GM23248 (cell line): ENCODE results near the gene HDGFL2. TPM values are rescaled to one million over a fixed set of nuclear protein-coding genes. Genes with fewer than 3 reads are reported as not detected.

ENCODE experiments used
- DNase-seq: peaks from one replicate; pipeline ENCODE4 v3.0.0-alpha.2; 2015
- H2AFZ ChIP-seq: fragments of 200-600 bp; sonication (generic); 2 replicates; pipeline ENCODE4 v1.6.1; 2016; ENCODE audit warnings: antibody characterized with exemption
- H3F3A ChIP-seq: fragments of 200-600 bp; sonication (generic); 2 replicates; pipeline ENCODE4 v1.6.1; 2016; ENCODE audit warnings: mild to moderate bottlenecking, antibody characterized with exemption, mixed run types; ENCODE audit not compliant: insufficient read depth
- H3K27ac ChIP-seq: fragments of 200-600 bp; sonication (generic); 2 replicates; pipeline ENCODE4 v1.5.1; 2016; ENCODE audit warnings: mild to moderate bottlenecking
- H3K27me3 ChIP-seq: fragments of 200-600 bp; sonication (generic); replicated peaks from 2 replicates; pipeline ENCODE4 v1.6.1; 2016; ENCODE audit warnings: mild to moderate bottlenecking; ENCODE audit not compliant: insufficient read depth
- H3K36me3 ChIP-seq: fragments of 200-600 bp; sonication (generic); 2 replicates; pipeline ENCODE4 v1.6.1; 2016; ENCODE audit warnings: low read depth, mild to moderate bottlenecking
- H3K4me1 ChIP-seq: fragments of 200-600 bp; sonication (generic); 2 replicates; pipeline ENCODE4 v1.6.1; 2016; ENCODE audit warnings: mild to moderate bottlenecking; ENCODE audit not compliant: insufficient read depth
- H3K4me2 ChIP-seq: fragments of 200-600 bp; sonication (generic); one replicate; pipeline ENCODE4 v1.6.1; 2016; ENCODE audit warnings: mild to moderate bottlenecking; ENCODE audit not compliant: unreplicated experiment
- H3K4me3 ChIP-seq: fragments of 200-600 bp; sonication (generic); 2 replicates; pipeline ENCODE4 v1.5.1; 2016; ENCODE audit warnings: mild to moderate bottlenecking
- H3K79me2 ChIP-seq: fragments of 200-600 bp; sonication (generic); 2 replicates; pipeline ENCODE4 v1.6.1; 2016; ENCODE audit warnings: mild to moderate bottlenecking; ENCODE audit not compliant: insufficient read depth
- H3K9ac ChIP-seq: fragments of 200-600 bp; sonication (generic); 2 replicates; pipeline ENCODE4 v1.6.1; 2016; ENCODE audit warnings: mild to moderate bottlenecking
- H3K9me2 ChIP-seq: fragments of 200-600 bp; sonication (generic); 2 replicates; pipeline ENCODE4 v1.6.1; 2016; ENCODE audit warnings: mixed run types, mild to moderate bottlenecking, moderate library complexity; ENCODE audit not compliant: insufficient read depth
- H3K9me3 ChIP-seq: fragments of 200-600 bp; sonication (generic); one replicate; pipeline ENCODE4 v1.6.1; 2017; ENCODE audit warnings: low read depth
- H4K20me1 ChIP-seq: fragments of 200-600 bp; sonication (generic); 2 replicates; pipeline ENCODE4 v1.6.0; 2016; ENCODE audit not compliant: insufficient read depth
- EZH2 ChIP-seq: fragments of 200-600 bp; sonication (generic); IDR thresholded peaks from 2 replicates; pipeline ENCODE4 v1.6.1; 2018; ENCODE audit warnings: antibody characterized with exemption, mild to moderate bottlenecking; ENCODE audit not compliant: insufficient read depth, poor library complexity, severe bottlenecking
- EZH2phosphoT487 ChIP-seq: fragments of 200-600 bp; sonication (generic); IDR thresholded peaks from 2 replicates; pipeline ENCODE4 v1.6.1; 2018; ENCODE audit warnings: antibody characterized with exemption, moderate library complexity, mild to moderate bottlenecking, low read depth; ENCODE audit not compliant: insufficient read depth
- WGBS, 2 experiments: methylation state at CpG; one replicate each; pipeline ENCODE4 v1.1.6; 2015 to 2017; ENCODE audit warnings: low lambda C conversion rate in 2 of 2, low coverage in 1 of 2; ENCODE audit errors: missing lambda C conversion rate in 2 of 2; 5-methylcytosine and 5-hydroxymethylcytosine counted together
- in situ Hi-C: fragments of 300-500 bp; cut with MboI; formaldehyde crosslinking; loops from 2 replicates; pipeline ENCODE4 v1.15.0; 2020
- polyA plus RNA-seq: library from polyadenylated mRNA; unstranded; fragments of >200 nt; fragmentation: Nextera tagmentation; extraction: Ambion mirVana; gene quantifications from 2 replicates; pipeline ENCODE4 v1.2.1, GENCODE V29; 2016
- total RNA-seq: library from RNA; depleted of rRNA; stranded (reverse); fragments of >200 nt; shearing (Covaris generic); gene quantifications from 2 replicates; pipeline ENCODE4 v1.2.3, GENCODE V29; 2014; rRNA removed

HDGFL2 gene
- total RNA-seq = 50.7 and 57.4 TPM in 2 replicates
- polyA plus RNA-seq = 23.0 TPM in 2 replicates

DNA sequence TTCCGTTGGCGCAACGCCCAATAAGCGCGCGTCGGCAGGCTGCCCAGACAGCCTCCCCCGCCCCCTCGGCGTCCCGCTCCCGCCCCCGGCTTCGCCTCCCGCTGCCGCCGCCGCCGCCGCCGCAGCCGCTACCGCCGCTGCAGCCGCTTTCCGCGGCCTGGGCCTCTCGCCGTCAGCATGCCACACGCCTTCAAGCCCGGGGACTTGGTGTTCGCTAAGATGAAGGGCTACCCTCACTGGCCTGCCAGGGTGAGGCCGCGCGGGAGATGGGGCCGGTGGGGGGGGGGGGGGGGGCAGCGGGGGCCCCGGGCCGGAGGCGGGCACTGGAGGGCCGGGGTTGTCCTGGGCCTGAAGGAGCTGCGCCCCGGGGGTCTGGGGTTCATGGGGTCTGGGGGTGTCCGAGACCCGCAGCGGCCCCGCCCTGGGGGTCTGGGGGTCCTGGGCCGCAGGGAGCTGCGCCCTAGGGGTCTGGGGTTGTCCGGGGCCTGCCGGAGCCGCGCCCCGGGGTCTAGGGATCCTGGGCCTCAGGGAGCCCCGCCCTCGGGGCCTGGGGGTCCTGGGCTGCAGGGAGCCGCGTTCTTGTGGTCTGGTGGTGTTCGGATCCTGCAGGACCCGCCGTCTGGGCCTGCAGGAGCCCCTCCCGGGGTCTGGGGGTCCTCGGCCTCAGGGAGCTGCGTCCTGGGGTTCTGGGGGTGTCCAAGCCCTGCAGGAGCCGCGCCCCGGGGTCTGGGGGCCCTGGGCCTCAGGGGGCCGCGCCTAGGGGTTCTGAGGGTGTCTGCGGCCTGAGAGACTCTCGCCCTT is at the start of gene HDGFL2:
HDGFL2 (plus strand) TSS at position 124 of the 801 bp plus-strand sequence; CDS start at position 178, 54 bp downstream.
- Histone ChIP-seq H3K4me1 (peaks cover 8% of the 10 kb centered on the region; the same call in 1 of the 2 replicates), H3K9me2 (no peaks in the 10 kb centered on the region), H2AFZ (peak within 1 kb of the TSS; percentile 98), H3F3A (peaks cover 6% of the 10 kb centered on the region; the same call in 1 of the 2 replicates), H3K9me3 (no peaks in the 10 kb centered on the region), H3K4me2 (peak within 1 kb of the TSS; percentile 98), H3K27ac (peak within 1 kb of the TSS; percentile 95), H3K79me2 (peaks cover 46% of the 10 kb centered on the region), H3K4me3 (peak within 1 kb of the TSS; percentile 94), H4K20me1 (no peaks in the 10 kb centered on the region), H3K27me3 (no peaks in the 10 kb centered on the region), H3K36me3 (no peaks in the 10 kb centered on the region), H3K9ac (peak within 1 kb of the TSS; percentile 93)
- TF ChIP-seq EZH2 (no peak), EZH2phosphoT487 (no peak)
- DNase-seq = no peak
- in situ Hi-C loops = no loop called here
- 0 to 3% methylated on average over 13 to 59 of the region's 71 CpGs for WGBS, 2 experiments

DNA sequence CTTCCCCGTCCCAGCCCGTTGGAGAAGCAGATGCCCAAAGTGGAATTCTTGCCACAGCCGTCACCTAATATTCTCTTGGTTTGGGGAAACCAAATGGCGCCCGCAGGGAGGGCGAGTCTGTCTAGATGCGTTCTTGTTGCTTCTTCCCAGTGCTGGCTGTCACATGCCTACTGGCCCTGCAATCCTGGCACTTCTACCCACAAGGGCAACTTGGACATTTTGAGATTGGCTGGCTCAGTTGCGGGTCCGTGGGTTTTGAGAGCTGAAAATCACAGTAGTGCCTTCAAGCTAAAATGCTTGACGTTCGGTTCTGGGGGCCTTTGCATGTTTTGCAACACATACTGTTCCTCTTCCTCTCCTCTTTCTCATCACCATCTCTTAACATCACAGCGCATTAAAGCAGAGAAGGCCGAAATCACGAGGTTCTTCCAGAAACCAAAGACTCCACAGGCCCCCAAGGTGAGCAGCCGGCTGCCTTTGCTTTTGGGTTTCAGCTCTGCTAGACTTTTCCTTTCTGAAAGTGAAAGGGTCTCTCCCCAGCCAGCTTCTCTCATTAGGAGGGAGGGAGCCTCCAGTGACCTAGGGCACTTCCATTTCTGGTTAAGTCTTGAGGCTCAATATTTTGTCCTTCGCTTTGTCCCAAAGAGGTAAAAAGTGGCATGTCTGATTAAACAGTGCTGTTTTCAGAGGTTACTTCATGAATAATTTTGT is 48.5 kb upstream of the HDGFL2 start:
- WGBS, 2 experiments = 97 to 98% methylated on average over 16 of the region's 16 CpGs
- in situ Hi-C loops = no loop called here
- no peak overlapping the region for H2AFZ ChIP-seq
- H3K9me2 ChIP-seq = no peaks in the 10 kb centered on the region
- no peak overlapping the region for H3K9ac ChIP-seq
- peaks cover 21% of the 10 kb centered on the region for H3K4me1 ChIP-seq
- no peaks in the 10 kb centered on the region for H3K27me3 ChIP-seq
- H3K36me3 ChIP-seq = 0 out of 2 replicates have a peak, but pooled peaks cover 4% of the 10 kb centered on the region
- H3K4me3 ChIP-seq = no peak overlapping the region
- H3F3A ChIP-seq = peaks cover 10% of the 10 kb centered on the region
- H3K9me3 ChIP-seq = no peaks in the 10 kb centered on the region
- H3K4me2 ChIP-seq = no peak overlapping the region
- no peak for TF ChIP-seq EZH2phosphoT487
- no peak for TF ChIP-seq EZH2
- H4K20me1 ChIP-seq = no peaks in the 10 kb centered on the region; the same call in 1 of the 2 replicates
- H3K79me2 ChIP-seq = no peaks in the 10 kb centered on the region
- no peak overlapping the region for H3K27ac ChIP-seq
- DNase-seq = no peak

DNA sequence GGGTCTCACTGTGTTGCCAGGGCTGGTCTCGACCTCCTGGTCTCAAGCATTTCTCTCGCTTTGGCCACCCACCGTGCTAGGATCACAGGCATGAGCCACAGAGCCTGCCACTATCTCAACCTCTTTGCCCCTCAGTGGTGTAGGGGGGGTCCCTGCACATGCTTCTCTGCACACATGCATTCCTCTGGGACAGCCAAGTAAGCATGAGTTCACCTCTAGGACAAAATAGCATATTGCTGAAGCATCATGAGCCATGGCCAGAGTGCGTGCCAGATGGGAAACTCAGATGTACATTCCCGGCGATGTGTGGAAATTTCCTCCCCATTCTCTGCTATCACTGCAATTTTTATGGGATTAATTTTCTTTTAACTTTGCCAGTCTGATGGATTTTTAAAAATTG is 46.6 kb upstream of the HDGFL2 start:
- Histone ChIP-seq H3K27ac (peak overlapping the region; percentile 74), H3K27me3 (no peaks in the 10 kb centered on the region), H3K36me3 (0 out of 2 replicates have a peak, but pooled peaks cover 4% of the 10 kb centered on the region), H3K4me3 (0 out of 2 replicates have a peak overlapping the region, but pooled peaks have one; percentile 14), H3F3A (peaks cover 10% of the 10 kb centered on the region), H3K79me2 (no peaks in the 10 kb centered on the region), H3K4me1 (peaks cover 21% of the 10 kb centered on the region), H3K9me2 (no peaks in the 10 kb centered on the region), H3K4me2 (peak overlapping the region; percentile 68), H3K9ac (peak overlapping the region; percentile 54), H3K9me3 (no peaks in the 10 kb centered on the region), H4K20me1 (no peaks in the 10 kb centered on the region), H2AFZ (no peak overlapping the region)
- 16 to 17% methylated on average over 6 of the region's 6 CpGs for WGBS, 2 experiments
- in situ Hi-C loops = no loop called here
- peak; percentile 96 for DNase-seq
- TF ChIP-seq EZH2 = no peak
- TF ChIP-seq EZH2phosphoT487 = no peak

DNA sequence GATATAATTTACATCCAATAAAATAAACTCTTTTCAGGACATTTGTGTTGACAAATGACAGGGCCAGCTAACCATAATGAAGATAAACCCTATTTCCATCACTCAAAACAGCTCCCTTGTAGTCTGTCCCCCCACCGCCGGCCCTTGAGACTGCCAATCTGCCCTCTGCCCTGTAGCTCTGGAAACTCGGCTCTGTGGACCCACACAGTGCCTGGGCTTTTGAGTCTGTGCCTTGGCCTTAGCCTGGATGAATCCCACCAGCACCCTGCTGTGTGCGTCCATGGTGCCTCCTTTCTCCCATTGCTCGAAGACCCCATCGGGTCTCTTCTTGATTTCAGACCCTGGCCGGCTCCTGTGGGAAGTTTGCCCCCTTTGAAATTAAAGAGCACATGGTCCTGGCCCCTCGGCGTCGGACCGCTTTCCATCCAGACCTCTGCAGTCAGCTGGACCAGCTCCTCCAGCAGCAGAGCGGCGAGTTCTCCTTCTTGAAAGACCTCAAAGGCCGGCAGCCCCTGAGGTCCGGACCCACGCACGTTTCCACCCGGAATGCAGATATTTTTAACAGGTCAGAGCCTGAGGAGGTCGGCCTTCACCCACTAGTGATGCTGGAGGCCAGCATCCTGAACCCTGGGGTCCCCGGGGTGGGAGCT is 43.6 kb upstream of the HDGFL2 start:
- H3K36me3 ChIP-seq = peaks cover 4% of the 10 kb centered on the region; the same call in 1 of the 2 replicates
- TF ChIP-seq EZH2 (no peak), EZH2phosphoT487 (no peak)
- WGBS, 2 experiments = 96 to 99% methylated on average over 15 to 20 of the region's 20 CpGs

More for the DNA sequence above, 43.6 kb upstream of the HDGFL2 start:
- H4K20me1 ChIP-seq = no peaks in the 10 kb centered on the region
- no peak overlapping the region for H2AFZ ChIP-seq
- no peaks in the 10 kb centered on the region for H3K79me2 ChIP-seq
- in situ Hi-C loops = no loop called here
- no peak overlapping the region for H3K27ac ChIP-seq
- H3K9me2 ChIP-seq = no peaks in the 10 kb centered on the region
- peaks cover 10% of the 10 kb centered on the region for H3F3A ChIP-seq
- no peaks in the 10 kb centered on the region for H3K27me3 ChIP-seq
- H3K9ac ChIP-seq = no peak overlapping the region
- no peak overlapping the region for H3K4me3 ChIP-seq
- DNase-seq = no peak
- no peaks in the 10 kb centered on the region for H3K9me3 ChIP-seq
- H3K4me2 ChIP-seq = no peak overlapping the region
- H3K4me1 ChIP-seq = peaks cover 16% of the 10 kb centered on the region
